ENCODE data around the gene ITGA7. TPM values are rescaled to one million over a fixed set of nuclear protein-coding genes. Genes with fewer than 3 reads are reported as not detected.

Gene ITGA7
- total and polyA plus RNA-seq, 2 of the 4 experiments (the other 2 are of a cell fraction), result 3.9 to 15.7 TPM

DNA sequence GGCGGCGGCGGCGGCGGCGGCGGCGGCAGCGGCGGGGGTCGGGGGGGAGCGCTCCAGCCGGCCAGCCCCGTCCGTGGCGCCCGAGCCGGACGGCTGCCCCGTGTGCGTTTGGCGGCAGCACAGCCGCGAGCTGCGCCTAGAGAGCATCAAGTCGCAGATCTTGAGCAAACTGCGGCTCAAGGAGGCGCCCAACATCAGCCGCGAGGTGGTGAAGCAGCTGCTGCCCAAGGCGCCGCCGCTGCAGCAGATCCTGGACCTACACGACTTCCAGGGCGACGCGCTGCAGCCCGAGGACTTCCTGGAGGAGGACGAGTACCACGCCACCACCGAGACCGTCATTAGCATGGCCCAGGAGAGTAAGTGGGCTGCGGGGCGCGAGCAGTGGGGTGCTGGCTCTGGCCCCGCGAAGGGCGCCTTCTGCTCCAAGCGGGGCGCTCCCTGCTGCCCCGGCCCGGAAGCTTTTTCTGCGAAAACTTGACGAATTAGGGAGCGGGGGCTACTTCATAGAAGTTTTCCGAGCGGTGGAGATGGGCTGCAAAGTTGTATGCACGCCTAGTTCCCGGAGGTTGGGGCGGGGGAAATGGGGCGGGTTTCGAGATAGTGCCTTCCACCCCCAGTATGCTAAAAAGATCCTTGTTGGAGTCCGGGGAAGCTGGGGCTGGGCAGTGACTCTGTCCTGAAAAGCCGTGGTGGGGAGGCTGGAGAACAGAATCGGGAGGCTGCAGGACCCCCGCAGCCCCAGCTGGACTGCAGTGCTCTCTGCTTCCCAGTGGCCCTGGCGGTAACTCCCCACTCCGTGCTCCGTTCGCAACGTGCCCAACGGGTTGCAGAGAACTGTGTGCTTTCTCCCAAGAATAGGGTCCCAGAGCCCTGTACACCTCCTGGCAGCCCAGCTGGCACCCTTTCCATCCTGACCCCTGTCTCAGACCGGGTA is 36.0 kb upstream of the ITGA7 start:
- H3K4ac ChIP-seq (ENCODE audit: low read depth, low read length), result peak overlapping the region; percentile 77
- peaks cover 1% of the 10 kb centered on the region; the same call in 1 of the 2 replicates for H3K36me3 ChIP-seq (ENCODE audit: control insufficient read depth, insufficient read depth, low read length)
- intact Hi-C loops (cut with micrococcal nuclease), result loop anchor here (5.0 kb wide), 2 partner anchors 74 to 189 kb away; partner anchors contain the start of genes DGKA, ORMDL2 and SARNP
- H3K27ac ChIP-seq (ENCODE audit: insufficient read depth, low read length), result peak overlapping the region; percentile 46
- dilution Hi-C loops (cut with HindIII; ENCODE audit: low sequenced_read_pairs, unreplicated experiment), result no loop called here
- BruUV-seq (replicated peaks), result no TSS peak
- H2BK15ac ChIP-seq (ENCODE audit: low read depth, low read length), result no peak overlapping the region
- peak overlapping the region; percentile 37 for H2BK5ac ChIP-seq (ENCODE audit: low read depth, low read length, poor library complexity, severe bottlenecking)
- peak overlapping the region; percentile 92 for H2AFZ ChIP-seq (replicated peaks; ENCODE audit: low read length, poor library complexity)
- ATAC-seq (ENCODE audit: low read depth), result peak; percentile 46
- 2% methylated on average over 44 of the region's 73 CpGs; no CpG with 5 or more reads in 1 of the 2 experiments for WGBS, 2 experiments (ENCODE audit: extremely low coverage in 2 of 2, insufficient read length in 1 of 2)
- in situ Hi-C loops (cut with MboI; ENCODE audit: low sequenced_read_pairs), result no loop called here
- H2BK20ac ChIP-seq (ENCODE audit: low read depth, low read length), result no peak overlapping the region
- peak overlapping the region; percentile 84 for H3K9ac ChIP-seq (ENCODE audit: low read depth, low read length)
- POLR2A ChIA-PET (ENCODE audit: unreplicated experiment), result no interaction called here
- peak overlapping the region; percentile 99 for H3K4me2 ChIP-seq (ENCODE audit: low read depth, low read length)
- H3K18ac ChIP-seq (ENCODE audit: low read depth, low read length), result peak overlapping the region; percentile 20; the same call in 1 of the 2 replicates
- peaks cover 7% of the 10 kb centered on the region for H4K20me1 ChIP-seq (ENCODE audit: insufficient read depth, low read length)
- peaks cover 2 to 30% of the 10 kb centered on the region in 2 experiments; a peak in 2 of 4 replicates for H3K79me1 ChIP-seq (ENCODE audit: low read depth in 1 of 2, low read length in 2 of 2)
- H2BK120ac ChIP-seq (ENCODE audit: low read depth, low read length), result peak overlapping the region; percentile 41; the same call in 1 of the 2 replicates
- H3K4me1 ChIP-seq (ENCODE audit: control insufficient read depth, insufficient read depth, low read length), result peaks cover 15% of the 10 kb centered on the region
- H2AK5ac ChIP-seq (ENCODE audit: low read depth, low read length), result peak overlapping the region; percentile 77; the same call in 1 of the 2 replicates
- DNase-seq, result peak; percentile 68
- peak overlapping the region; percentile 97 for H3K4me3 ChIP-seq (ENCODE audit: insufficient read depth, low read depth, low read length)
- CTCF ChIA-PET, result interaction anchor here (0.8 to 1.8 kb wide), 3 partner anchors 53 to 192 kb away, joined by 3 to 5 read pairs (median 3); no protein-coding TSS in a partner anchor
- H3K9me3 ChIP-seq (ENCODE audit: control insufficient read depth, insufficient read depth, low read length), result no peaks in the 10 kb centered on the region
- H4K8ac ChIP-seq (ENCODE audit: low read depth in 2 of 2, low read length in 2 of 2), result peak overlapping the region in 1 of 2 experiments; percentile 5; a peak in 1 of 4 replicates
- peak overlapping the region; percentile 94 for H3K23ac ChIP-seq (ENCODE audit: low read depth, low read length)
- peaks cover 9% of the 10 kb centered on the region; the same call in 1 of the 2 replicates for H3K9me1 ChIP-seq (ENCODE audit: insufficient read depth, low read length)
- H3K27me3 ChIP-seq (ENCODE audit: control insufficient read depth, insufficient read depth, low read length), result no peaks in the 10 kb centered on the region
- peak overlapping the region; percentile 41 for H4K91ac ChIP-seq (ENCODE audit: insufficient read depth, low read depth, low read length)
- H3K14ac ChIP-seq (replicated peaks; ENCODE audit: low read depth, low read length), result peak overlapping the region; percentile 84; the same call in 1 of the 2 replicates
- no peak overlapping the region for H3K56ac ChIP-seq (ENCODE audit: extremely low read depth, insufficient read depth, low read length)
- H4K5ac ChIP-seq (ENCODE audit: low read depth, low read length), result 0 out of 2 replicates have a peak overlapping the region, but pooled peaks have one; percentile 33
- H2AK9ac ChIP-seq (replicated peaks; ENCODE audit: low read depth, low read length, poor library complexity), result peak overlapping the region; percentile 92
- TF ChIP-seq MAZ (IDR thresholded peaks at IDR 0.05; ENCODE audit: borderline replicate concordance, low read depth, low read length) (0 out of 2 replicates have a peak, but pooled peaks have one; percentile 4), MAFK (IDR thresholded peaks at IDR 0.05; ENCODE audit: low read depth, low read length) (no peak), SMC3 (IDR thresholded peaks at IDR 0.05; ENCODE audit: low read depth, low read length) (no peak), NFE2L2 (IDR thresholded peaks at IDR 0.05; ENCODE audit: low read depth, low read length) (no peak), RAD21 (IDR thresholded peaks at IDR 0.05; ENCODE audit: low read length) (peak; percentile 23; the same call in 1 of the 2 replicates), RCOR1 (IDR thresholded peaks at IDR 0.05; ENCODE audit: insufficient replicate concordance, low read length) (no peak), RFX5 (IDR thresholded peaks at IDR 0.05; ENCODE audit: low read depth, low read length) (no peak), CHD1 (IDR thresholded peaks at IDR 0.05; ENCODE audit: low read depth, low read length) (no peak), POLR2A (IDR thresholded peaks at IDR 0.05; ENCODE audit: low read depth, low read length) (no peak)
- TF ChIP-seq, protein P1, sequence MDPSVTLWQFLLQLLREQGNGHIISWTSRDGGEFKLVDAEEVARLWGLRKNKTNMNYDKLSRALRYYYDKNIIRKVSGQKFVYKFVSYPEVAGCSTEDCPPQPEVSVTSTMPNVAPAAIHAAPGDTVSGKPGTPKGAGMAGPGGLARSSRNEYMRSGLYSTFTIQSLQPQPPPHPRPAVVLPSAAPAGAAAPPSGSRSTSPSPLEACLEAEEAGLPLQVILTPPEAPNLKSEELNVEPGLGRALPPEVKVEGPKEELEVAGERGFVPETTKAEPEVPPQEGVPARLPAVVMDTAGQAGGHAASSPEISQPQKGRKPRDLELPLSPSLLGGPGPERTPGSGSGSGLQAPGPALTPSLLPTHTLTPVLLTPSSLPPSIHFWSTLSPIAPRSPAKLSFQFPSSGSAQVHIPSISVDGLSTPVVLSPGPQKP (IDR thresholded peaks at IDR 0.05; ENCODE audit: borderline replicate concordance, low read depth, low read length), result no peak
- TF ChIP-seq, protein P2, sequence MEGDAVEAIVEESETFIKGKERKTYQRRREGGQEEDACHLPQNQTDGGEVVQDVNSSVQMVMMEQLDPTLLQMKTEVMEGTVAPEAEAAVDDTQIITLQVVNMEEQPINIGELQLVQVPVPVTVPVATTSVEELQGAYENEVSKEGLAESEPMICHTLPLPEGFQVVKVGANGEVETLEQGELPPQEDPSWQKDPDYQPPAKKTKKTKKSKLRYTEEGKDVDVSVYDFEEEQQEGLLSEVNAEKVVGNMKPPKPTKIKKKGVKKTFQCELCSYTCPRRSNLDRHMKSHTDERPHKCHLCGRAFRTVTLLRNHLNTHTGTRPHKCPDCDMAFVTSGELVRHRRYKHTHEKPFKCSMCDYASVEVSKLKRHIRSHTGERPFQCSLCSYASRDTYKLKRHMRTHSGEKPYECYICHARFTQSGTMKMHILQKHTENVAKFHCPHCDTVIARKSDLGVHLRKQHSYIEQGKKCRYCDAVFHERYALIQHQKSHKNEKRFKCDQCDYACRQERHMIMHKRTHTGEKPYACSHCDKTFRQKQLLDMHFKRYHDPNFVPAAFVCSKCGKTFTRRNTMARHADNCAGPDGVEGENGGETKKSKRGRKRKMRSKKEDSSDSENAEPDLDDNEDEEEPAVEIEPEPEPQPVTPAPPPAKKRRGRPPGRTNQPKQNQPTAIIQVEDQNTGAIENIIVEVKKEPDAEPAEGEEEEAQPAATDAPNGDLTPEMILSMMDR (conservative IDR thresholded peaks at IDR 0.05; ENCODE audit: low read depth, low read length), result 0 out of 2 replicates have a peak, but pooled peaks have one; percentile 5
- TF ChIP-seq, protein P3, sequence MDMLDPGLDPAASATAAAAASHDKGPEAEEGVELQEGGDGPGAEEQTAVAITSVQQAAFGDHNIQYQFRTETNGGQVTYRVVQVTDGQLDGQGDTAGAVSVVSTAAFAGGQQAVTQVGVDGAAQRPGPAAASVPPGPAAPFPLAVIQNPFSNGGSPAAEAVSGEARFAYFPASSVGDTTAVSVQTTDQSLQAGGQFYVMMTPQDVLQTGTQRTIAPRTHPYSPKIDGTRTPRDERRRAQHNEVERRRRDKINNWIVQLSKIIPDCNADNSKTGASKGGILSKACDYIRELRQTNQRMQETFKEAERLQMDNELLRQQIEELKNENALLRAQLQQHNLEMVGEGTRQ (IDR thresholded peaks at IDR 0.05; ENCODE audit: low read depth, low read length), result no peak

Data from IMR-90 (cell line).